Measurements from ENCODE around the gene PPARG. TPM values are rescaled to one million over a fixed set of nuclear protein-coding genes. Genes with fewer than 3 reads are reported as not detected.

PPARG gene
- polyA plus RNA-seq, 1 of the 3 experiments (the other 2 are of a cell fraction): 2.8 TPM

- no peaks in the 10 kb centered on the region for H3K79me2 ChIP-seq (ENCODE audit: insufficient read depth)
- H3K27ac ChIP-seq (ENCODE audit: low read depth in 2 of 2, low read length in 1 of 2): no peak overlapping the region
- no peaks in the 10 kb centered on the region for H3K9me2 ChIP-seq
- H3K27me3 ChIP-seq (ENCODE audit: insufficient read depth): no peaks in the 10 kb centered on the region
- POLR2A ChIA-PET: no interaction called here
- H3K4me1 ChIP-seq (ENCODE audit: control insufficient read depth in 1 of 2, insufficient read depth in 2 of 2, low read depth in 1 of 2, low read length in 1 of 2): peaks cover 0 to 3% of the 10 kb centered on the region in 2 experiments; a peak in 1 of 4 replicates
- no peak for DNase-seq
- no peaks in the 10 kb centered on the region for H3K9me3 ChIP-seq
- WGBS (ENCODE audit: low lambda C conversion rate): 88% methylated on average over 4 of the region's 4 CpGs
- CTCF ChIA-PET: no interaction called here
- H3F3A ChIP-seq (replicated peaks; ENCODE audit: insufficient read depth): no peaks in the 10 kb centered on the region
- H2AFZ ChIP-seq (ENCODE audit: low read depth): no peak overlapping the region
- H3K4me2 ChIP-seq: no peak overlapping the region
- H3K9ac ChIP-seq: no peak overlapping the region
- no peaks in the 10 kb centered on the region for H3K36me3 ChIP-seq (replicated peaks in 1 of 2; ENCODE audit: control insufficient read depth in 1 of 2, insufficient read depth in 2 of 2, low read length in 1 of 2)
- no peaks in the 10 kb centered on the region for H4K20me1 ChIP-seq (ENCODE audit: insufficient read depth)
- no peak overlapping the region for H3K4me3 ChIP-seq (ENCODE audit: low read depth in 2 of 2, low read length in 1 of 2)
- TF ChIP-seq YY1 (IDR thresholded peaks at IDR 0.05; ENCODE audit: low read depth): no peak
- no peak for TF ChIP-seq ELF1 (IDR thresholded peaks at IDR 0.05)
- no peak for TF ChIP-seq SMC3 (IDR thresholded peaks at IDR 0.05; ENCODE audit: low read depth, low read length)
- no peak for TF ChIP-seq CTCF (IDR thresholded peaks at IDR 0.05)
- no peak for TF ChIP-seq PBX3 (IDR thresholded peaks at IDR 0.05)
- no peak for TF ChIP-seq CHD2 (IDR thresholded peaks at IDR 0.05; ENCODE audit: low read length, partially characterized antibody)
- TF ChIP-seq NFIC (IDR thresholded peaks at IDR 0.05; ENCODE audit: borderline replicate concordance): no peak
- no peak for TF ChIP-seq RCOR1 (IDR thresholded peaks at IDR 0.05; ENCODE audit: low read length)
- TF ChIP-seq USF1 (IDR thresholded peaks at IDR 0.05; ENCODE audit: borderline replicate concordance, low read depth): no peak
- no peak for TF ChIP-seq USF2 (IDR thresholded peaks at IDR 0.05; ENCODE audit: borderline replicate concordance, low read depth, low read length)
- TF ChIP-seq GABPA (IDR thresholded peaks at IDR 0.05; ENCODE audit: low read depth): no peak
- no peak for TF ChIP-seq GATA2 (CRISPR knock-in tag; IDR thresholded peaks at IDR 0.05)
- TF ChIP-seq JUND (IDR thresholded peaks at IDR 0.05): no peak
- TF ChIP-seq EP300 (IDR thresholded peaks at IDR 0.05; ENCODE audit: borderline replicate concordance in 1 of 2, low read depth in 1 of 2, low read length in 1 of 2): no peak
- TF ChIP-seq ZBTB33 (IDR thresholded peaks at IDR 0.05; ENCODE audit: borderline replicate concordance, low read depth): no peak
- TF ChIP-seq SIN3A (IDR thresholded peaks at IDR 0.05; ENCODE audit: borderline replicate concordance, low read depth, low read length): no peak
- no peak for TF ChIP-seq POLR2AphosphoS5 (IDR thresholded peaks at IDR 0.05; ENCODE audit: low read depth, low read length)
- TF ChIP-seq REST (IDR thresholded peaks at IDR 0.05; ENCODE audit: low read depth, low read length): no peak
- no peak for TF ChIP-seq FOSL2 (IDR thresholded peaks at IDR 0.05; ENCODE audit: borderline replicate concordance, low read depth)
Observed at GRCh38 chr3:12394569-12395271, 105.8 kb downstream of the PPARG start.

Measured in SK-N-SH (cell line).